Endothelial cell of umbilical vein (primary cell): ENCODE data around the gene CCDC136. TPM values are rescaled to one million over a fixed set of nuclear protein-coding genes. Genes with fewer than 3 reads are reported as not detected.

Experiments
- BruUV-seq: library from RNA; stranded (reverse); fragments of 400-500 nt; replicated peaks from 2 replicates; lab custom pipeline; 2021; lab: Mats Ljungman, UMichigan
- CTCF ChIA-PET: fragments of 300-600, 350-600 bp; sonication (Branson Sonifier 250); formaldehyde crosslinking; loops from one replicate; lab custom pipeline; 2021; ENCODE audit warnings: antibody characterized with exemption, inconsistent platforms; lab: Charles Lee
- POLR2A ChIA-PET: fragments of 300-600, 350-600 bp; sonication (Branson Sonifier 250); formaldehyde crosslinking; loops from one replicate; lab custom pipeline; 2021; ENCODE audit warnings: antibody characterized with exemption, inconsistent platforms; lab: Charles Lee
- DNase-seq: peaks from one replicate; pipeline ENCODE4 v3.0.0-alpha.2; 2011; ENCODE audit warnings: low read depth, low spot score
- FAIRE-seq: peaks from 2 replicates; lab custom pipeline; 2011; peaks lifted over from hg19 to GRCh38; lab: Jason Lieb, UNC
- H2AFZ ChIP-seq: 2 replicates; pipeline ENCODE4 v1.6.0; 2012; ENCODE audit warnings: low read depth, low read length, control low read depth, inconsistent platforms
- H3K27ac ChIP-seq: 2 replicates; pipeline ENCODE4 v1.5.1; 2011; ENCODE audit warnings: low read depth, mild to moderate bottlenecking, control low read depth, low read length, moderate library complexity; ENCODE audit not compliant: insufficient read depth
- H3K27me3 ChIP-seq, 2 experiments: 2 replicates each; pipeline versions ENCODE4 v1.6.0 to v1.6.1; 2011; ENCODE audit warnings: low read length in 2 of 2, mixed read lengths in 1 of 2; ENCODE audit not compliant: control insufficient read depth in 2 of 2, insufficient read depth in 2 of 2
- H3K36me3 ChIP-seq, 2 experiments: 2 replicates in 1 of 2; 3 replicates in 1 of 2; pipeline ENCODE4 v1.5.1; 2011; ENCODE audit warnings: low read length in 2 of 2, mild to moderate bottlenecking in 1 of 2, moderate library complexity in 1 of 2; ENCODE audit not compliant: control insufficient read depth in 2 of 2, insufficient read depth in 2 of 2; ENCODE audit errors: extremely low read depth in 1 of 2
- H3K4me1 ChIP-seq: 3 replicates; pipeline ENCODE4 v1.5.1; 2011; ENCODE audit warnings: mild to moderate bottlenecking, low read length; ENCODE audit not compliant: control insufficient read depth, insufficient read depth; ENCODE audit errors: extremely low read depth
- H3K4me2 ChIP-seq: 2 replicates; pipeline ENCODE4 v1.6.1; 2011; ENCODE audit warnings: low read length, control low read depth, mixed read lengths; ENCODE audit not compliant: insufficient read depth
- H3K4me3 ChIP-seq, 3 experiments: fragments of 200-600 bp in 1 of 3; sonication (generic), shearing (Covaris generic) in 1 of 3; replicated peaks in 1 of 3; 2 replicates each; pipeline ENCODE4 v1.5.1; 2011 to 2016; ENCODE audit warnings: control low read depth in 3 of 3, low read length in 3 of 3, mild to moderate bottlenecking in 2 of 3, inconsistent platforms in 1 of 3, low read depth in 1 of 3, moderate library complexity in 1 of 3; ENCODE audit not compliant: insufficient read depth in 1 of 3
- H3K79me2 ChIP-seq: 2 replicates; pipeline ENCODE4 v1.6.0; 2012; ENCODE audit warnings: low read length, inconsistent platforms; ENCODE audit not compliant: control insufficient read depth, insufficient read depth
- H3K9ac ChIP-seq: replicated peaks from 2 replicates; pipeline ENCODE3; 2011; ENCODE audit warnings: low read length, control low read depth; ENCODE audit not compliant: insufficient read depth; ENCODE audit errors: extremely low read depth
- H3K9me1 ChIP-seq: replicated peaks from 3 replicates; pipeline ENCODE4 v1.6.0; 2011; ENCODE audit warnings: mild to moderate bottlenecking, low read length; ENCODE audit not compliant: control insufficient read depth, insufficient read depth; ENCODE audit errors: extremely low read depth
- H3K9me3 ChIP-seq: replicated peaks from 2 replicates; pipeline ENCODE4 v1.5.1; 2012; ENCODE audit warnings: low read length, inconsistent platforms; ENCODE audit not compliant: control insufficient read depth, insufficient read depth
- H4K20me1 ChIP-seq: replicated peaks from 2 replicates; pipeline ENCODE3; 2011; ENCODE audit warnings: mild to moderate bottlenecking, low read length; ENCODE audit not compliant: control insufficient read depth, insufficient read depth; ENCODE audit errors: extremely low read depth
- CTCF ChIP-seq, 2 donors: IDR thresholded peaks; 1 replicate in 1 of 2; 2 replicates in 1 of 2; pipeline ENCODE4 v1.5.1; 2011; ENCODE audit warnings: low read length in 2 of 2, mild to moderate bottlenecking in 2 of 2, moderate library complexity in 2 of 2, control low read depth in 1 of 2, inconsistent platforms in 1 of 2, low read depth in 1 of 2; ENCODE audit not compliant: insufficient read depth in 1 of 2; ENCODE audit errors: extremely low read depth in 1 of 2
- EZH2 ChIP-seq: IDR thresholded peaks from 2 replicates; pipeline ENCODE4 v1.6.1; 2012; ENCODE audit warnings: borderline replicate concordance, low read depth, mild to moderate bottlenecking, moderate library complexity, low read length, inconsistent platforms; ENCODE audit not compliant: severe bottlenecking
- FOS ChIP-seq: IDR thresholded peaks from 2 replicates; pipeline ENCODE4 v1.6.1; 2011; ENCODE audit warnings: mild to moderate bottlenecking, low read length, moderate library complexity, borderline replicate concordance; ENCODE audit not compliant: insufficient read depth
- GATA2 ChIP-seq: IDR thresholded peaks from 2 replicates; pipeline ENCODE4 v1.7.0; 2011; ENCODE audit warnings: low read depth, mild to moderate bottlenecking, moderate library complexity, mixed read lengths, low read length; ENCODE audit not compliant: insufficient read length, insufficient read depth
- JUN ChIP-seq: IDR thresholded peaks from 2 replicates; pipeline ENCODE4 v1.6.1; 2011; ENCODE audit warnings: borderline replicate concordance, low read depth; ENCODE audit not compliant: insufficient read length, insufficient read depth
- MYC ChIP-seq: IDR thresholded peaks from one replicate; pipeline ENCODE4 v1.6.1; 2011; ENCODE audit warnings: mild to moderate bottlenecking, low read depth, low read length
- POLR2A ChIP-seq: IDR thresholded peaks from 2 replicates; pipeline ENCODE4 v1.6.1; 2012; ENCODE audit warnings: low read depth, mild to moderate bottlenecking, control low read depth, low read length
- POLR2AphosphoS5 ChIP-seq: IDR thresholded peaks from 2 replicates; pipeline ENCODE4 v1.6.1; 2012; ENCODE audit warnings: low read depth, mild to moderate bottlenecking, control low read depth, low read length, moderate library complexity; ENCODE audit not compliant: insufficient read depth
- dilution Hi-C: fragments of 300-500 bp; cut with MboI; formaldehyde crosslinking; loops from one replicate; pipeline ENCODE4 v1.15.0; 2019; ENCODE audit warnings: low sequenced_read_pairs; ENCODE audit not compliant: extremely low pct_ligation_motif_present
- intact Hi-C: fragments of 100-400 bp; cut with micrococcal nuclease; formaldehyde crosslinking; loops from one replicate; pipeline ENCODE4 v1.10.0; 2022
- polyA plus RNA-seq, 4 experiments: library from polyadenylated mRNA; depleted of rRNA in 3 of 4; stranded (reverse) in 3 of 4; unstranded in 1 of 4; fragments of >200 nt; gene quantifications; 2 replicates each; pipeline versions ENCODE4 v1.2.1 to v1.2.3, GENCODE V29; 2011 to 2012; ENCODE audit warnings: missing spikeins in 1 of 4
- total RNA-seq: library from RNA; stranded (reverse); gene quantifications from 2 replicates; pipeline ENCODE4 v1.2.3, GENCODE V29; 2021
- TF ChIP-seq, protein P1 (sequence below): IDR thresholded peaks from 2 replicates; pipeline ENCODE4 v1.6.1; 2011; ENCODE audit not compliant: insufficient read depth, insufficient read length

The CCDC136 gene
- total and polyA plus RNA-seq, 2 donors (not counting 3 experiments of a cell fraction or from before 2014, with no cell fraction given): 1.8 to 3.3 TPM

- Histone ChIP-seq H4K20me1 (no peaks in the 10 kb centered on the region), H3K79me2 (no peaks in the 10 kb centered on the region), H3K27me3 (peaks cover 30 to 39% of the 10 kb centered on the region in 2 experiments), H2AFZ (no peak overlapping the region), H3K9ac (no peak overlapping the region), H3K27ac (no peak overlapping the region), H3K4me2 (no peak overlapping the region), H3K9me3 (no peaks in the 10 kb centered on the region), H3K9me1 (no peaks in the 10 kb centered on the region), H3K36me3 (no peaks in the 10 kb centered on the region), H3K4me1 (no peaks in the 10 kb centered on the region), H3K4me3 (no peak overlapping the region)
- no peak for DNase-seq
- no TSS peak for BruUV-seq
- CTCF ChIA-PET: no interaction called here
- FAIRE-seq: no peak
- dilution Hi-C loops (no loop called here), intact Hi-C loops (no loop called here)
- TF ChIP-seq FOS: no peak
- TF ChIP-seq, protein P1, sequence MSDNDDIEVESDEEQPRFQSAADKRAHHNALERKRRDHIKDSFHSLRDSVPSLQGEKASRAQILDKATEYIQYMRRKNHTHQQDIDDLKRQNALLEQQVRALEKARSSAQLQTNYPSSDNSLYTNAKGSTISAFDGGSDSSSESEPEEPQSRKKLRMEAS: no peak
- no peak for TF ChIP-seq GATA2
- TF ChIP-seq CTCF (IDR thresholded peaks at IDR 0.05; ENCODE audit: extremely low read depth in 1 of 2, insufficient read depth in 1 of 2, low read depth in 1 of 2, low read length in 2 of 2): no peak
- TF ChIP-seq POLR2A: no peak
- TF ChIP-seq JUN: no peak
- TF ChIP-seq POLR2AphosphoS5: no peak
- no peak for TF ChIP-seq EZH2
- TF ChIP-seq MYC: no peak
- POLR2A ChIA-PET: no interaction called here
Observed at GRCh38 chr7:128815289-128815942, 23.6 kb downstream of the CCDC136 start.
